Neutrophil (primary cell): Measurements from ENCODE around the gene PCDH7.
A peak's percentile ranks its signal among the peaks of the same experiment; 100 is the strongest.

Source experiments
- H3K27ac ChIP-seq: fragments of 200-600 bp; sonication (generic); 2 replicates; pipeline ENCODE4 v1.5.1; 2016; ENCODE audit warnings: mild to moderate bottlenecking, moderate library complexity
- H3K27me3 ChIP-seq: fragments of 200-600 bp; sonication (generic); 2 replicates; pipeline ENCODE4 v1.6.0; 2016; ENCODE audit warnings: mild to moderate bottlenecking
- H3K36me3 ChIP-seq: fragments of 200-600 bp; sonication (generic); 2 replicates; pipeline ENCODE4 v1.5.1; 2017
- H3K4me1 ChIP-seq, 2 experiments: fragments of 200-600 bp in 1 of 2; sonication (generic) in 1 of 2; 1 replicate in 1 of 2; 2 replicates in 1 of 2; pipeline versions ENCODE4 v1.5.1 to v1.6.1; 2013 to 2016; ENCODE audit warnings: low read depth in 1 of 2, low read length in 1 of 2, mild to moderate bottlenecking in 1 of 2, moderate library complexity in 1 of 2; ENCODE audit not compliant: control insufficient read depth in 1 of 2, insufficient read depth in 1 of 2
- H3K4me3 ChIP-seq, 2 experiments: fragments of 200-600 bp in 1 of 2; sonication (generic) in 1 of 2; 1 replicate in 1 of 2; 2 replicates in 1 of 2; pipeline ENCODE4 v1.5.1; 2013 to 2016; ENCODE audit warnings: low read depth in 1 of 2, low read length in 1 of 2, mild to moderate bottlenecking in 1 of 2, moderate library complexity in 1 of 2
- H3K9me3 ChIP-seq: fragments of 200-600 bp; sonication (generic); 2 replicates; pipeline ENCODE4 v1.5.1; 2016
- TF ChIP-seq, protein P1 (sequence below): fragments of 200-600 bp; sonication (generic); IDR thresholded peaks from 2 replicates; pipeline ENCODE4 v1.5.1; 2016; ENCODE audit warnings: antibody characterized with exemption

Gene PCDH7

DNA sequence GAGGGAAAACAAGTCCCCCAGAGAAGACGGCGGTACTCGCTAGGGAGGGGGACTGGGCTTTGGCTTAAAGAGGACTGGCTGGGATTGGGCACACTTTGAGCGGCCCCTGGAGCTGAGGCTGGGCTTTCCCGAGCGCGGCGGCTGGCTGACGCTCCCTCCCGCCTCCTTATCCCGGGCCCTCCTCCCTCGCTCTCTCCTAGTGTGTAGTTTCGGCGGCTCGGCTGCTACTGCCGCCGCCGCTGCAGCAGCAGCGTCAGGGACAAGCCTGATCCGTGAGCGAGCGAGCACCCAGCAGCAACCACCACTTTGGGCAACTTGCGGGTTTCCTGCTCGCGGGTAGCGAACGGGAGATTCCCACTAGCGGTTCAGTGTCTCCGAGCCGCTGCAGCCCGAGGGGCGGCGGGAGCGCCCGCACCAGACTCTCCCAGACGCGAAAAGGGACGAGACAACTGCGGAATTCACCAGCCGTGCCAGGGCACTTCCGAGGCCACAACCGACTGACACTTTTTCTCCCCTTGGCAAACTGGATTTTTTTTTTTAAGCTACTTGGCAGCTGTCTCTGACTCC lies 632 bp upstream of the PCDH7 start:
- Histone ChIP-seq H3K27me3 (peaks cover 100% of the 10 kb centered on the region), H3K36me3 (no peaks in the 10 kb centered on the region), H3K27ac (no peak overlapping the region), H3K9me3 (no peaks in the 10 kb centered on the region), H3K4me3 (no peak overlapping the region), H3K4me1 (peaks cover 4 to 5% of the 10 kb centered on the region in 2 experiments)
- TF ChIP-seq, protein P1, sequence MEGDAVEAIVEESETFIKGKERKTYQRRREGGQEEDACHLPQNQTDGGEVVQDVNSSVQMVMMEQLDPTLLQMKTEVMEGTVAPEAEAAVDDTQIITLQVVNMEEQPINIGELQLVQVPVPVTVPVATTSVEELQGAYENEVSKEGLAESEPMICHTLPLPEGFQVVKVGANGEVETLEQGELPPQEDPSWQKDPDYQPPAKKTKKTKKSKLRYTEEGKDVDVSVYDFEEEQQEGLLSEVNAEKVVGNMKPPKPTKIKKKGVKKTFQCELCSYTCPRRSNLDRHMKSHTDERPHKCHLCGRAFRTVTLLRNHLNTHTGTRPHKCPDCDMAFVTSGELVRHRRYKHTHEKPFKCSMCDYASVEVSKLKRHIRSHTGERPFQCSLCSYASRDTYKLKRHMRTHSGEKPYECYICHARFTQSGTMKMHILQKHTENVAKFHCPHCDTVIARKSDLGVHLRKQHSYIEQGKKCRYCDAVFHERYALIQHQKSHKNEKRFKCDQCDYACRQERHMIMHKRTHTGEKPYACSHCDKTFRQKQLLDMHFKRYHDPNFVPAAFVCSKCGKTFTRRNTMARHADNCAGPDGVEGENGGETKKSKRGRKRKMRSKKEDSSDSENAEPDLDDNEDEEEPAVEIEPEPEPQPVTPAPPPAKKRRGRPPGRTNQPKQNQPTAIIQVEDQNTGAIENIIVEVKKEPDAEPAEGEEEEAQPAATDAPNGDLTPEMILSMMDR = no peak

DNA sequence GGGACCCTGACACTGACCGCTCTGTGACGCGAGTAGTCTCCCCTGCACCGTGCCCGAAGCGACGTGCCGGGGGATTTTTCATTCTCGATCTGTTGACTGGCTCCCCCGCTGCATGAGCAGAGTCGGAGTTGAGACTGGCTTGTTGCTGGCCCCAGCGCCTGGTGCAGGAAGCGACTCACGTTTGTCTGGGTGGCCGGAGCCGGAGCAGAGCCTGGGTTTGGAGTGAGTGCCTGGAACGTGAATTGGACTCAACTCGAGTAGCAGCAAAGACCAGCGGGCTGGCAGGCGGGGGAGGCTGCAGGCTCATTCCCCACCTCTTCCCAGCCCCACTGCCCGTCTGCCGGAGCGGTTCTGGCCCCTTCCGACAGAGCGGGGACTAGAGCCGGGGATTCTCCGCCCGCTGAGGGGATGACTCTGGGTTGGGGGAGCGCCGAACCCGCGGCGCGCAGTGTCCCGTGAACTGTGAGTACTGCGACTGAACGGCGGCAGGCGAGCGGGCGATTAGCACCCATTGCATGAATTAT lies 554 bp downstream of the PCDH7 start:
- TF ChIP-seq, protein P1 = no peak
- Histone ChIP-seq H3K27me3 (peaks cover 100% of the 10 kb centered on the region), H3K27ac (no peak overlapping the region), H3K4me1 (peaks cover 4 to 5% of the 10 kb centered on the region in 2 experiments), H3K36me3 (no peaks in the 10 kb centered on the region), H3K4me3 (no peak overlapping the region), H3K9me3 (no peaks in the 10 kb centered on the region)

DNA sequence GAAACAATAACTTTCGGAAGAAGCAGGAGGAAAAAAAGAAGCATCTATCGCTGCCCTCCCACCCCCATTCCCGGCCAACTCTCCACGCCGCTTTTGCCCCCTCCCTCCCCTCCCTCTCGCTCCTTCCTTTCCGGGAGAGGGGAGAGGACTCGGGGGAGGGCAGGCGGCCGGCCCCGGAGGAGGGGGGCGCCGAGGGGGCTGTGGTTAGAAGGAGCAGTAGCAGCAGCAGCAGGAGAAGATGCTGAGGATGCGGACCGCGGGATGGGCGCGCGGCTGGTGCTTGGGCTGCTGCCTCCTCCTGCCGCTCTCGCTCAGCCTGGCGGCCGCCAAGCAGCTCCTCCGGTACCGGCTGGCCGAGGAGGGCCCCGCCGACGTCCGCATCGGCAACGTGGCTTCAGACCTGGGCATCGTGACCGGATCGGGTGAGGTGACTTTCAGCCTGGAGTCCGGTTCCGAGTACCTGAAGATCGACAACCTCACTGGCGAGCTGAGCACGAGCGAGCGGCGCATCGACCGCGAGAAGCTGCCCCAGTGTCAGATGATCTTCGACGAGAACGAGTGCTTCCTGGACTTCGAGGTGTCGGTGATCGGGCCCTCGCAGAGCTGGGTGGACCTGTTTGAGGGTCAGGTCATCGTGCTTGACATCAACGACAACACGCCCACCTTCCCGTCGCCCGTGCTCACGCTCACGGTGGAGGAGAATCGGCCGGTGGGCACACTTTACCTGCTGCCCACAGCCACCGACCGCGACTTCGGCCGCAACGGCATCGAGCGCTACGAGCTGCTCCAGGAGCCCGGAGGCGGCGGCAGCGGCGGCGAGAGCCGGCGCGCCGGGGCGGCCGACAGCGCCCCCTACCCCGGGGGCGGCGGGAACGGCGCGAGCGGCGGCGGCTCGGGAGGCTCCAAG lies 1.3 kb downstream of the PCDH7 start:
- Histone ChIP-seq H3K9me3 (no peaks in the 10 kb centered on the region), H3K27ac (no peak overlapping the region), H3K4me3 (peak overlapping the region in 1 of 2 experiments; percentile 12), H3K4me1 (peaks cover 4 to 5% of the 10 kb centered on the region in 2 experiments), H3K36me3 (no peaks in the 10 kb centered on the region), H3K27me3 (peaks cover 100% of the 10 kb centered on the region)
- TF ChIP-seq, protein P1 = no peak

DNA sequence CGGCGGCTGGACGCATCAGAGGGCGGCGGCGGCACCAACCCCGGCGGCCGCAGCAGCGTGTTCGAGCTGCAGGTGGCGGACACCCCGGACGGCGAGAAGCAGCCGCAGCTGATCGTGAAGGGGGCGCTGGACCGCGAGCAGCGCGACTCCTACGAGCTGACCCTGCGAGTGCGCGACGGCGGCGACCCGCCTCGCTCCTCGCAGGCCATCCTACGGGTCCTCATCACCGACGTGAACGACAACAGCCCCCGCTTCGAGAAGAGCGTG lies 1.9 kb downstream of the PCDH7 start:
- TF ChIP-seq, protein P1 = no peak
- peaks cover 99% of the 10 kb centered on the region for H3K27me3 ChIP-seq
- no peak overlapping the region for H3K4me3 ChIP-seq
- H3K4me1 ChIP-seq = peaks cover 4 to 5% of the 10 kb centered on the region in 2 experiments
- H3K9me3 ChIP-seq = no peaks in the 10 kb centered on the region
- no peaks in the 10 kb centered on the region for H3K36me3 ChIP-seq
- H3K27ac ChIP-seq = no peak overlapping the region

DNA sequence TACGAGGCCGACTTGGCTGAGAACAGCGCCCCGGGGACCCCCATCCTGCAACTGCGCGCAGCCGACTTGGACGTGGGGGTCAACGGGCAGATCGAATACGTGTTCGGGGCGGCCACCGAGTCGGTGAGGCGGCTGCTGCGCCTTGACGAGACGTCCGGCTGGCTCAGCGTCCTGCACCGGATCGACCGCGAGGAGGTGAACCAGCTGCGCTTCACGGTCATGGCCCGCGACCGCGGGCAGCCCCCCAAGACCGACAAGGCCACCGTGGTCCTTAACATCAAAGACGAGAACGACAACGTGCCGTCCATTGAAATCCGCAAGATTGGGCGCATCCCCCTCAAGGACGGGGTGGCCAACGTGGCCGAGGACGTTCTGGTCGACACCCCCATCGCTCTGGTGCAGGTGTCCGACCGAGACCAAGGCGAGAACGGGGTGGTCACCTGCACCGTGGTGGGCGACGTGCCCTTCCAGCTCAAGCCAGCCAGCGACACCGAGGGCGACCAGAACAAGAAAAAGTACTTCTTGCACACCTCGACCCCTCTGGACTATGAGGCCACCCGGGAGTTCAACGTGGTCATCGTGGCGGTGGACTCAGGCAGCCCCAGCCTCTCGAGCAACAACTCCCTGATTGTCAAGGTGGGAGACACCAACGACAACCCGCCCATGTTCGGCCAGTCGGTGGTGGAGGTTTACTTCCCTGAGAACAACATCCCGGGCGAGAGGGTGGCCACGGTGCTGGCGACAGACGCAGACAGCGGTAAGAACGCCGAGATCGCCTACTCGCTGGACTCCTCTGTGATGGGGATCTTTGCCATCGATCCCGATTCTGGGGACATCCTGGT lies 2.4 kb downstream of the PCDH7 start:
- TF ChIP-seq, protein P1 = no peak
- Histone ChIP-seq H3K36me3 (no peaks in the 10 kb centered on the region), H3K4me3 (no peak overlapping the region), H3K4me1 (peaks cover 0 to 2% of the 10 kb centered on the region in 2 experiments), H3K9me3 (no peaks in the 10 kb centered on the region), H3K27me3 (peaks cover 99% of the 10 kb centered on the region), H3K27ac (no peak overlapping the region)
